D721Med (cell line): ENCODE data around the gene FBXW2.
A peak's percentile ranks its signal among the peaks of the same experiment; 100 is the strongest.

Source experiments
- DNase-seq: peaks from one replicate; pipeline ENCODE4 v3.0.0; 2011; ENCODE audit warnings: low spot score; ENCODE audit not compliant: insufficient read length
- FAIRE-seq: peaks from 2 replicates; lab custom pipeline; 2011; peaks lifted over from hg19 to GRCh38; lab: Jason Lieb, UNC
- TF ChIP-seq, protein P1 (sequence below): IDR thresholded peaks from 2 replicates; pipeline ENCODE4 v1.5.1; 2012; ENCODE audit warnings: mild to moderate bottlenecking, control low read depth; ENCODE audit not compliant: insufficient read depth; ENCODE audit errors: missing control alignments

Gene FBXW2

DNA sequence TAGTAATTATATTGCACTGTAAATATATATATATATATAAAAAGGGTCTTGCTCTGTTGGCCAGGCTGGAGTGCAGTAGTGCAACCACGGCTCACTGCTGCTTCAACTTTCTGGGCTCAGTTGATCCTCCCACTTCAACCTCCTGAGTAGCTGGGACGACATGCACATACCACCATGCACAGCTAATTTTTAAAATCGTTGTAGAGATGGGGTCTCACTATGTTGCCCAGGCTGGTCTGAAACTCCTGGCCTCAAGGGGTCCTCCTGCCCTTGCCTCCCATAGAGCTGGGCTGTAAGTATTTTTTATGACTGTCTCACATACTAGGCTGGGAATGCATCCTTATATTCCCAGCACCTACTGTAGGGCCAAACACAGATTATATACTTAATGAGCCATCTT lies 37.6 kb upstream of the FBXW2 start:
- no peak for DNase-seq
- no peak for FAIRE-seq

DNA sequence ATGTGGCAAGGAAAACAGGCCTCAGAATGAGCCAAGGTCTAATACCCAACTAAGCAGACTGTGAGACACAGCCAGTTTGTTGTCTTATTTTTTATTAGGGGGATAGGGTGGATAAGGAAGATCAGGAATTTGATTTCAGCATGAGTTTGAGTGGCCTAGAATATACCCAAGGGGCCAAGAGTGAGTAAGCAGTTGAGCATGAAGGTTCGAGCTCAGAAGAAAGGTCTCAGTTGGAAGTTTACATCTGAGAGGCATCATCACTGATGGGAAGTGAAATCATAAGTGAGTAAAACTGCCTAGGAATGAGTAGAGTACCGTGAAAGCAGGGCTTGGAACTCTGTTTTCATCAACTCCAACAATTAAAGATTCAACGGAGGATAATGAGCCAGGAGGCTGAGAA lies 36.9 kb upstream of the FBXW2 start:
- TF ChIP-seq, protein P1, sequence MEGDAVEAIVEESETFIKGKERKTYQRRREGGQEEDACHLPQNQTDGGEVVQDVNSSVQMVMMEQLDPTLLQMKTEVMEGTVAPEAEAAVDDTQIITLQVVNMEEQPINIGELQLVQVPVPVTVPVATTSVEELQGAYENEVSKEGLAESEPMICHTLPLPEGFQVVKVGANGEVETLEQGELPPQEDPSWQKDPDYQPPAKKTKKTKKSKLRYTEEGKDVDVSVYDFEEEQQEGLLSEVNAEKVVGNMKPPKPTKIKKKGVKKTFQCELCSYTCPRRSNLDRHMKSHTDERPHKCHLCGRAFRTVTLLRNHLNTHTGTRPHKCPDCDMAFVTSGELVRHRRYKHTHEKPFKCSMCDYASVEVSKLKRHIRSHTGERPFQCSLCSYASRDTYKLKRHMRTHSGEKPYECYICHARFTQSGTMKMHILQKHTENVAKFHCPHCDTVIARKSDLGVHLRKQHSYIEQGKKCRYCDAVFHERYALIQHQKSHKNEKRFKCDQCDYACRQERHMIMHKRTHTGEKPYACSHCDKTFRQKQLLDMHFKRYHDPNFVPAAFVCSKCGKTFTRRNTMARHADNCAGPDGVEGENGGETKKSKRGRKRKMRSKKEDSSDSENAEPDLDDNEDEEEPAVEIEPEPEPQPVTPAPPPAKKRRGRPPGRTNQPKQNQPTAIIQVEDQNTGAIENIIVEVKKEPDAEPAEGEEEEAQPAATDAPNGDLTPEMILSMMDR: no peak

More for the DNA sequence above, 37.6 kb upstream of the FBXW2 start:
- TF ChIP-seq, protein P1: no peak

DNA sequence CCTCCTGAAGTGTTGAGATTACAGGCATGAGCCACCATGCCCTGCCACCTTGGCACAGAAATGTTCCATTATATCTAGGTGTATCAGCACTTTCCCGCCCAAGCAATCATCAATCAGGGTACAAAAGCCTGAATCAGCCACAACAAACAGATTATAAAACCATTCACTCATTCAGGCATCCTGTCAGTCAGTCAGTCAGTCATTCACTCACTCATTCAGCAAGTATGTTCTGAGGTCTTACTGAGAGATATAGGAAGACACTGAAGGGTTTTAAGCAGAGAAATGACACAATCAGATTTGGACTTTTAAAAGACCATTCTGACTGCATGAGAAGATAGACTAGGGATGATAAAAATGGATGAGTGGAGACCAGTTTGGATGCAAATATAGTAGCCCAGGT lies 36.4 kb upstream of the FBXW2 start:
- no peak for DNase-seq
- no peak for FAIRE-seq
- TF ChIP-seq, protein P1: no peak

More for the DNA sequence above, 36.9 kb upstream of the FBXW2 start:
- FAIRE-seq (no peak), DNase-seq (no peak)

DNA sequence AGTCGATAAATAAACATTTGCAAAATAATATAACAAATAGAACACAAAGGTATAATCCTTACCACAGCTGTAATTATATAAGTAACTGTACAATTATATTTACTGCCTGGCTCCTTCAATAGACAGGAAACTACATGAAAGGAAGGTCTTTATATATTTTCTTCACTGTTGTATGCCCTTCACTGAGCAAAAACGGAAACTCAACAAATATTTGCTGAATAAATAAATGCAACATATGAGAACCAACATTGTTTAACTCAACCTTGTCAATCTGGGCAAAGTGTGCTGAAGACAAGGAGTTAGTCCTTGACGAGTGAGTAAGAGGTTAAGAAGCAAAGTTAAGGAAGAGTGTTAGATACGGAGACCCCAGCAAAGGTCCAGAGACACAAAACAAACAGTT lies 26.9 kb upstream of the FBXW2 start:
- TF ChIP-seq, protein P1: no peak
- FAIRE-seq (no peak), DNase-seq (no peak)

DNA sequence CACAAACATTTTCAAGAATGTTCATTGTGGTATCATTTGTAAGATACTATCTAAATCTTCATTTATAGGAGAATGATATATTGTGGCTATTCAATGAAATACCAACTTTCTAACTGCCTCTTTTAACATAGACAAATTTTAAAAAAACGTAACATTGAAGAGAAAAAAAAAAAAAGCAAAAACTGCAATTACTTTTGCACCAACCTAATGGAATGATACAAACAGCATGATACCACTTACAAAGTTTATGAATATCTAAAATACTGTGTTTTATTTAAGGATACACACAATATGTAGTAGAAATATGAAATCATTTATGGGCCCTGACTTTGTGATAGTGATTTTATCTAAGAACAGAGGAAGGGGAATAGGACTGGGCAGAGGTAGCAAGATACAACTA lies 25.4 kb upstream of the FBXW2 start:
- FAIRE-seq (peak; percentile 68), DNase-seq (no peak)
- TF ChIP-seq, protein P1: no peak

DNA sequence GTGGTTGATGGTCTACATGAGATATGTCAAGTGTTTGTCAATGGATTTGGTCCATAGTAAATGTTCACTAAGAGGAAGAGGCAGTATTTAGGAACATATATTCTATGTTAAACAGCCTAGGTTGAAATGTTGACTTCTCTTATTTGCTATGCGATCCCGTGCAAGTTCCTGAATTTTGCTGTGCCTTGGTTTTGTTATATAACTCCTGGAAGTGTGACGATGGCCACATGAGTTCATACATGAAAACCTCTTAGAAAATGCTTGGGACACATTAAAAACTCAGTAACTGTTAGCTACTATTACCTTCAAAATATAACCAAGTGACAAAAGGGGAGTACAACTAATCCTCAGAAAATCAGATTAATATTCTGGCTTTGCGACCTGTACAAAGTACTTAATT lies 21.9 kb upstream of the FBXW2 start:
- DNase-seq (no peak), FAIRE-seq (peak; percentile 82)
- TF ChIP-seq, protein P1: no peak

DNA sequence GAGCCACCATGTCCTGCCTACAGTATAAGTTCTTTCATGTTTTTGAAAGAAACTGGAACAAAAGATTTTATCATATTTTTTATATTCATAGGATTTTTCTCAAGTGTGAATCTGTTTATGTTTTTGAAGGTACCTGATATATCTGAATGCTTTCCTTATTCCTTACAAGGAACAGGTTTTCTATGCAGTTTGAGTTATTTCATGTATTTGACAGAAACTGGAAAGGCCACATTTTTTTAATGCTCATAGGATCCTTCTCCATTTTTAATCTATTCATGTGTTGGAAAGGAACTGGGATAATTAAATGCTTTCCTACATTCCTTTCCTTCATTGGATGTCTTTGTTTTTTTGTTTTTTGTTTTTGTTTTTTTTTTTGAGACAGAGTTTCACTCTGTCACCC lies 15.7 kb upstream of the FBXW2 start:
- FAIRE-seq (no peak), DNase-seq (no peak)
- TF ChIP-seq, protein P1: no peak
